Cardiac fibroblast (primary cell): ENCODE results near the gene TMEM260.
A peak's percentile ranks its signal among the peaks of the same experiment; 100 is the strongest.

Experiments used
- DNase-seq, 2 donors: peaks; one replicate each; pipeline versions ENCODE4 v3.0.0 to v3.0.0-alpha.2; 2010; ENCODE audit warnings: low read depth in 2 of 2
- H3K4me3 ChIP-seq, 2 donors: replicated peaks in 1 of 2; 1 replicate in 1 of 2; 2 replicates in 1 of 2; pipeline ENCODE4 v1.5.1; 2011; ENCODE audit warnings: low read depth in 2 of 2, low read length in 2 of 2, mild to moderate bottlenecking in 2 of 2, moderate library complexity in 1 of 2
- TF ChIP-seq, protein P1 (sequence below): IDR thresholded peaks from one replicate; pipeline ENCODE4 v1.5.1; 2011; ENCODE audit warnings: low read depth, mild to moderate bottlenecking, low read length, inconsistent platforms

TMEM260 gene

GRCh38 chr14:56579345-56580220, at the start of gene TMEM260:
TMEM260 (plus strand) TSS chr14:56579798; CDS start chr14:56579915, 117 bp downstream.
- TF ChIP-seq, protein P1, sequence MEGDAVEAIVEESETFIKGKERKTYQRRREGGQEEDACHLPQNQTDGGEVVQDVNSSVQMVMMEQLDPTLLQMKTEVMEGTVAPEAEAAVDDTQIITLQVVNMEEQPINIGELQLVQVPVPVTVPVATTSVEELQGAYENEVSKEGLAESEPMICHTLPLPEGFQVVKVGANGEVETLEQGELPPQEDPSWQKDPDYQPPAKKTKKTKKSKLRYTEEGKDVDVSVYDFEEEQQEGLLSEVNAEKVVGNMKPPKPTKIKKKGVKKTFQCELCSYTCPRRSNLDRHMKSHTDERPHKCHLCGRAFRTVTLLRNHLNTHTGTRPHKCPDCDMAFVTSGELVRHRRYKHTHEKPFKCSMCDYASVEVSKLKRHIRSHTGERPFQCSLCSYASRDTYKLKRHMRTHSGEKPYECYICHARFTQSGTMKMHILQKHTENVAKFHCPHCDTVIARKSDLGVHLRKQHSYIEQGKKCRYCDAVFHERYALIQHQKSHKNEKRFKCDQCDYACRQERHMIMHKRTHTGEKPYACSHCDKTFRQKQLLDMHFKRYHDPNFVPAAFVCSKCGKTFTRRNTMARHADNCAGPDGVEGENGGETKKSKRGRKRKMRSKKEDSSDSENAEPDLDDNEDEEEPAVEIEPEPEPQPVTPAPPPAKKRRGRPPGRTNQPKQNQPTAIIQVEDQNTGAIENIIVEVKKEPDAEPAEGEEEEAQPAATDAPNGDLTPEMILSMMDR, result peak; percentile 93
- H3K4me3 ChIP-seq, result peak within 1 kb of the TSS; percentile 85 to 88
- DNase-seq, result peak; percentile 91 to 93

- DNase-seq, result no peak
- no peak overlapping the region for H3K4me3 ChIP-seq
- TF ChIP-seq, protein P1, result no peak
Measured at GRCh38 chr14:56532546-56532945, 47.1 kb upstream of the TMEM260 start.

GRCh38 chr14:56534656-56535055, 44.9 kb upstream of the TMEM260 start:
- no peak for DNase-seq
- TF ChIP-seq, protein P1, result no peak
- no peak overlapping the region for H3K4me3 ChIP-seq

DNA sequence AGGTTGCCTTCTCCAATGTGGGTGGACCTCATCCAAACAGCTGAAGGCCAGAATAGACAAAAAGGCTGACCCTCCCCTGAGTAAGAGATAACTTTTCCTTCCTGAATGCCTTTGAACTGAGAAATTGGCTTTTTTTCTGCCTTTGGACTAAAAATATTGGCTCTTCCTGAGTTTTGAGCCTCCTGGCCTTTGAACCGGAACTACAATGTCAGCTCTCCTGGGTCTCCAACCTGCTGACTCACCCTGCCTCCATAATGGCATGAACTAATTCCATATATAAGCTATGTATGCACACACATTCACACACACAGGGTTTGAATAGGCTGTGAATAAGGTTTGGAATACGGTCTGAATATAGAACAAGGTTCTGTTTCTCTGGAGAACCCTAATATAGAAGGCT, 39.7 kb upstream of the TMEM260 start:
- no peak overlapping the region for H3K4me3 ChIP-seq
- DNase-seq, result no peak
- TF ChIP-seq, protein P1, result no peak

- DNase-seq, result no peak
- no peak overlapping the region for H3K4me3 ChIP-seq
- TF ChIP-seq, protein P1, result no peak
Measured at GRCh38 chr14:56543436-56543835, 36.2 kb upstream of the TMEM260 start.

DNA sequence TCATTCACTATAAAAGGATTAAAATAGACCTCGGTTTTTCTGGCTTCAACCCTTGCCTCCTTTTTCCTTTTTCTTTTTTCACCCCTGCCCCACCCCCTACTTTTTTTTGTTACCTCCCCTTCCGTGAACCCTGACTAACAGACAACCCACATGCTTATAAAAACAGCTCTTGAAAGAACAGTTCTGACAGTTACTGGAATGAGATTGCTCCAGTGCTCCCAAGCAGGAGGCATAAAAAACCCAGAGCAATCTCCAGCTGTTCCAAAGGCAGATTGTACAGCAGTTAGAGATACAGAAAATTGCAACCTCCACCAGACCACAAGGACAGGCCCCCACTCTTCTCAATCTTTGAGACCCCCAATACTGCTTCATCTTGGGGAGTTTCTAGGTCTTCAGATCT, 29.9 kb upstream of the TMEM260 start:
- no peak overlapping the region for H3K4me3 ChIP-seq
- DNase-seq, result no peak
- TF ChIP-seq, protein P1, result no peak
